ENCODE data around the gene ZDHHC4. TPM values are rescaled to one million over a fixed set of nuclear protein-coding genes. Genes with fewer than 3 reads are reported as not detected.

The ZDHHC4 gene
- total RNA-seq, 1 experiment from 2014 or later, result 62.0 TPM

DNA sequence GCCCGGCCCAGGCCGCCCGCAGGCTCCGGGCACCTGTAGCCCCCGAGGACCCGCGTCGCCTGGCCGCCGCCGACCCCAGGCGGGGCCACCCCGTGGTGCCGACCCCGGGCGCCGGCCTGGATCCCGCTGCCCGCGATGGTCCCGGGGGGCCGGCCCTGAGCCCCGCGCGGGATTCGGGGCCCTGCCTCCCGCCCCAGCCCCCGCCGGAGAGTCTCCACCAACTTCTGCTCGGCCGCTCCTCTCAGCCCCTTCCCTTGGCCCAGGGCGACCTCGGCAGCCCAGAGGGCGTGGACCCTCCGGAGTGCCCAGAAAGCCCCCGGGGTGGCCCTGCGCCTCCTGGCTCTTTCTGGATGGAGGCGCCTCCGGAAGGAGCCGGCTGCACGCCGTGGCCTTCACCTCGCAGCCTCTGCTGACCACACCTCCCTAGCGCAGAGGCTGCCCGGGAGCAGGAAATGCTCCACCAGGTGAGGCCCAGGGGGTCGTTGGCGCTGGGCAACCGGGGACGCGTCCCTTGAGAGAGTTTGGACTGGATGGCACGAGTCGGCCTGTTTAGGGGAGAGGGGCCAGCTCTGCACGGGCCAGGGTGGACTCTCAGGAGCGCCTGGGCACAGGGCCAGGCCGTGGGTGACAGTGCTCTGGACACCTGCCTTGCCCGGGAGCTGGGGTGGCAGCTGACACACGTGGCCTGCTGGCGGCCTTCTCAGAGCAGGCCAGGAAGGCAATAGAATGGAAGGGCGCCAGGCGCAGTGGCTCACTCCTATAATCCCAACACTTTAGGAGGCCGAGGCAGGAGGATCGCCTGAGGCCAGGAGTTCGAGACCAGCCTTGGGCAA is 38.7 kb downstream of the ZDHHC4 start:
- no CpG with 5 or more reads among the region's 63 CpGs for WGBS (ENCODE audit: extremely low coverage, insufficient read length, low lambda C conversion rate)
- no peaks in the 10 kb centered on the region; a peak in 2 of 5 replicates for H3K9me3 Mint-ChIP-seq
- Histone ChIP-seq H3K14ac (ENCODE audit: insufficient read depth, low read length) (no peak overlapping the region; the same call in 1 of the 2 replicates), H3K56ac (ENCODE audit: insufficient read length, low read depth, low read length) (no peak overlapping the region), H3K9ac (ENCODE audit: extremely low read depth, insufficient read length, low read length) (no peak overlapping the region), H2BK20ac (ENCODE audit: low read depth, low read length, poor library complexity, severe bottlenecking) (no peak overlapping the region), H3K18ac (ENCODE audit: insufficient read length, low read depth, low read length) (no peak overlapping the region), H3K4ac (ENCODE audit: low read depth, low read length) (no peak overlapping the region), H2BK5ac (ENCODE audit: insufficient read length, low read length) (no peak overlapping the region), H4K91ac (ENCODE audit: insufficient read length, low read depth, low read length) (no peak overlapping the region), H3K4me2 (ENCODE audit: insufficient read depth, insufficient read length, low read length) (peak overlapping the region; percentile 24), H3T11ph (ENCODE audit: low read length) (no peak overlapping the region), H3K27ac (ENCODE audit: insufficient read length, low read depth, low read length) (no peak overlapping the region), H4K5ac (ENCODE audit: insufficient read length, low read depth, low read length) (no peak overlapping the region), H2AK5ac (ENCODE audit: insufficient read length, low read length) (no peak overlapping the region), H3K9me3 (ENCODE audit: control insufficient read depth, low read depth, low read length) (no peaks in the 10 kb centered on the region), H3K23ac (ENCODE audit: insufficient read length, low read depth, low read length) (no peak overlapping the region), H4K8ac (replicated peaks; ENCODE audit: insufficient read length, low read depth, low read length) (no peak overlapping the region), H2BK120ac (ENCODE audit: low read depth, low read length, poor library complexity, severe bottlenecking) (no peak overlapping the region), H3K4me1 (ENCODE audit: insufficient read depth, low read length) (peaks cover 5% of the 10 kb centered on the region), H3K79me1 (ENCODE audit: insufficient read depth, low read depth, low read length, poor library complexity, severe bottlenecking) (no peaks in the 10 kb centered on the region), H3K27me3 (ENCODE audit: insufficient read depth, low read length) (no peaks in the 10 kb centered on the region), H2BK15ac (ENCODE audit: low read depth, low read length) (no peak overlapping the region), H2BK12ac (ENCODE audit: insufficient read length, low read depth, low read length) (no peak overlapping the region), H3K23me2 (ENCODE audit: insufficient read length, low read depth, low read length, poor library complexity, severe bottlenecking) (peaks cover 11% of the 10 kb centered on the region), H2AFZ (ENCODE audit: low read length) (no peak overlapping the region), H3K79me2 (ENCODE audit: insufficient read depth, low read length) (no peaks in the 10 kb centered on the region), H4K20me1 (ENCODE audit: control insufficient read depth, insufficient read depth, insufficient read length) (no peaks in the 10 kb centered on the region)
- peaks cover 9 to 14% of the 10 kb centered on the region in 2 experiments for H3K4me1 Mint-ChIP-seq
- H3K27me3 Mint-ChIP-seq (ENCODE audit: low read depth), result no peaks in the 10 kb centered on the region; the same call in 1 of the 2 replicates
- peak; percentile 77 for DNase-seq
- H3K36me3 Mint-ChIP-seq (ENCODE audit: insufficient read depth in 1 of 3, low read depth in 3 of 3), result peaks cover 2 to 20% (median 15%) of the 10 kb centered on the region in 3 experiments; a peak in 6 of 7 replicates
- H3K27ac Mint-ChIP-seq, result no peak overlapping the region
- TF ChIP-seq, protein P1, sequence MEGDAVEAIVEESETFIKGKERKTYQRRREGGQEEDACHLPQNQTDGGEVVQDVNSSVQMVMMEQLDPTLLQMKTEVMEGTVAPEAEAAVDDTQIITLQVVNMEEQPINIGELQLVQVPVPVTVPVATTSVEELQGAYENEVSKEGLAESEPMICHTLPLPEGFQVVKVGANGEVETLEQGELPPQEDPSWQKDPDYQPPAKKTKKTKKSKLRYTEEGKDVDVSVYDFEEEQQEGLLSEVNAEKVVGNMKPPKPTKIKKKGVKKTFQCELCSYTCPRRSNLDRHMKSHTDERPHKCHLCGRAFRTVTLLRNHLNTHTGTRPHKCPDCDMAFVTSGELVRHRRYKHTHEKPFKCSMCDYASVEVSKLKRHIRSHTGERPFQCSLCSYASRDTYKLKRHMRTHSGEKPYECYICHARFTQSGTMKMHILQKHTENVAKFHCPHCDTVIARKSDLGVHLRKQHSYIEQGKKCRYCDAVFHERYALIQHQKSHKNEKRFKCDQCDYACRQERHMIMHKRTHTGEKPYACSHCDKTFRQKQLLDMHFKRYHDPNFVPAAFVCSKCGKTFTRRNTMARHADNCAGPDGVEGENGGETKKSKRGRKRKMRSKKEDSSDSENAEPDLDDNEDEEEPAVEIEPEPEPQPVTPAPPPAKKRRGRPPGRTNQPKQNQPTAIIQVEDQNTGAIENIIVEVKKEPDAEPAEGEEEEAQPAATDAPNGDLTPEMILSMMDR (conservative IDR thresholded peaks at IDR 0.05), result no peak
- peak overlapping the region; percentile 63 to 73 for H3K4me3 Mint-ChIP-seq
